Activated gamma-delta T cell (primary cell): ENCODE data around the gene PRKCI.
"Not testable (repeated sequence)": the region's sequence is repeated elsewhere in the genome, so short reads cannot be mapped to it uniquely, and the experiment has no call there.

Experiments
- DNase-seq: peaks from one replicate; lab custom pipeline; 2025; lab: John Stamatoyannopoulos, UW

The PRKCI gene

DNA sequence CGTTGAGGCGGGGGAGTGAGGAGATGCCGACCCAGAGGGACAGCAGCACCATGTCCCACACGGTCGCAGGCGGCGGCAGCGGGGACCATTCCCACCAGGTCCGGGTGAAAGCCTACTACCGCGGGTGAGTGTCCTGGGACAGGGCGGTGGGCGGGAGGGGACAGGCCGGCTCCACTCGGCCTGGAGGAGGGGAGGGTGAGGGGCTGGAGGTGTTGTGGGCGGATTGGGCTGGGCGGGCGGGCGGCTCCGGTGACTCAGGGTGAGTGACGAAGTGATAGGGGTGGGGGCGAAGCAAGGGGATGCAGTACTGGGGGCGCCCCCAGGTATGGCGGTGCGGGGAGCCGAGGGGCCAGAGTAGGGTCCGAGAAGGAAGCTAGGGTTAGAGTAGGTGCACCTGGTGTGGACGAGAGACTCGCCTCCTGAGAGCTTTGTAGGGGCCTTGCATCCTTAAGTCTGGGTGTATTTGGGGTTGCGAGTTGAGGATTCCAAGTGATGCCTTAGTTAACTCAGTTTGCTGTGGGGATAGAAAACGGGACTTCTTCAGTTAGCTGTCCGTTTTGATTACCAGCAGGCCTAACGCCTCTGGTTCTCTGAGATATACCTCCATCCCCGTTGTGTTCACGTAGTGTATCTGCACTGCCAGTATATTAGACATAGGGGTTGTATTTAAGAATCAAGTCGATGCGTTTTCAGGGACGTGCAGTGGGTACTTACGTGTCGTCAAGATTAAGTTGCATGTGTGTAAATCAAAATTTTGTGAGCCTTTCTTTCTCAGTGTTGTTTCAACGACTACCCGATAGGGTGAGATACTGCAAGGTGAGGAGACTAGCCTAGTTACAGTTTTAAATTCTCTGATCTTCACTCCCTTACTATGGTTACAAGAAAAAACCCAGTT, 670 bp downstream of the PRKCI start:
- no peak for DNase-seq

GRCh38 chr3:170225166-170225565, 2.9 kb downstream of the PRKCI start:
- DNase-seq: no peak

DNA sequence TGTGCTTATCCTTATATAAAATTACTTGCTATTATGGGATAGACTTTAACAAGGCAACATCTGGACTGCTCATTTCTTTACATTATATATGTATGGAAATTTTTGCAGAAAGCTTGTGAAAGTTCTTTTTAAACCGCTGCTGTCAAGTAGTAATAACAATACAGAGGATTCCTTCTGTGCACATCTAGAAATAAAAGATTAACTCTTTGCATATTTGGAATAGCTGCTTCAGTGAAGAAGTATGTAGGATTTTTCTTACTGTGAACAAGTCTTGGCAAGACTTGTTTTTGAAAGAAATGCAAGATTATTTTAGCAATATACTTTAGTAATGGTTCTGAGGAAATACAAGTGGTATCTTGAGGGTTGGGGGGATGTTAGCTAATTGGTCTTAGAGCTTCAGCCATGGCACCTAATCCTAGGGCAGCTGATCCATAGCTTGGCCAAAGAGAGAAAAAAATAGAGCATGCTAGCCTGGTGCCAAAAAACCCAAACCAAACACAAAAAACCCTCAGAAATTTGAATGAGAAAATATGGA, 4.3 kb downstream of the PRKCI start:
- DNase-seq: no peak

DNA sequence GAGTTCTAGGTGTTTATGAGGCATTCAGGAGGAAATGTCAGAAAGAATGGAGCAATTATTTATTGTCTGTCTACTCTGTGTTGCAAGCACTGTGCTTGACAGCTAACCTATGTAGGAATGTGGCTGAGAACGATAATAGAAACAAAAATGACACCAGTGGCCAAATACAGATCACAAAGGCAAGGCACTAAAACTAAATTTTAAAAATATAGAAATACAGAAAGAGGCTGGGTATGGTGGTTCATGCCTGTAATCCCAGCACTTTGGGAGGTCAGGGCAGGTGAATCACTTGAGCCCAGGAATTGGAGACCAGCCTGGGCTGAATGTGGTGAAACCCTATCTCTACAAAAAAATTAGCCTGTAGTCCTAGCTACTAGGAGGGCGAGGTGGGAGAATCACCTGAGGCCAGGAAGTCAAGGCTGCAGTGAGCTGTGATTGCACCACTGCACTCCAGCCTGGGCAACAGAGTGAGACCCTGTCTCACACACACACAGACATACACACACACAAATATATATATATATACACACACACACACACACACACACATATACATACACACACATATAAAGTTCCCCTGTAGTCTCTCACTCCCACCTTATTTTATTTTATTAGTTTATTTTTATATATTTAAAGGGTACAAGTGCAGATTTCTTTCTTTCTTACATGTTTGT, 6.0 kb downstream of the PRKCI start:
- no peak for DNase-seq

DNA sequence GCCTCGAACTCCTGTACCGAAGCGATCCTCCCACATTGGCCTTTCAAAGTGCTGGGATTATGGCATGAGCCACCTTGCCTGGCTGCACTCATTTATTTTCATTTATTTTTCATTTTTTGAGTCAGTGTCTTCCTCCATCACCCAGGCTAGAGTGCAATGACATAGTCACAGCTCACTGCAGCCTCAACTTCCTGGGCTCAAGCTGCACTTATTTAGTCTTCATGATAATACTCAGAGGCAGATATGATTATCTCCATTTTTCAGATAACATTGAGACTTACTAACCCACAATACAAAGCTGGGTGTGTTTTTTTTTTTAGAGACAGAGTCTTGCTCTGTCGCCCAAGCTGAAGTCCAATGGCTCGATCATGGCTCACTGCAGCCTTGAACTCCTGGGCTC, 10.0 kb downstream of the PRKCI start:
- no peak for DNase-seq

- DNase-seq: no peak
Measured at GRCh38 chr3:170233530-170233929, 11.3 kb downstream of the PRKCI start.

DNA sequence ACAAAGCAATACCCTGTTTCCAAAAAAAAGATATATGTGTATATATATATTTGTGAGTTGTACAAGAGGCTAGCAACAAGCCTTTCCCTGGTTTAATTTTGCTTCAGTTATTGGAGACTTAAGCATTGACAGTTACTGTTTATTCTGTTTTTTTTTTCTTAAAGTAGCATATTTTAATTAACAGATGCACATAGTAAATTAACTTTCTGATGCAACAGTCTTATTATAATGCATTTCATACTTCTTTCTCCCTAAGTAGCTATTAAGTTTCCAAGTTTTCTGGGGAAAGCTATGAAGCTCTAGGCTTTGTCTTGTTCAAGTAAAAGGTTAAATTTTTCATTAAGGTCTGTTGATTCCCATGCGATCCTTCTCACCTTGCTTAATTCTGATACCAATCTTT, 17.9 kb downstream of the PRKCI start:
- DNase-seq: no peak

- no peak for DNase-seq
Measured at GRCh38 chr3:170240671-170241070, 18.4 kb downstream of the PRKCI start.

GRCh38 chr3:170244576-170244975, 22.4 kb downstream of the PRKCI start:
- DNase-seq: no peak

- DNase-seq: no peak
Measured at GRCh38 chr3:170247875-170248274, 25.7 kb downstream of the PRKCI start.

DNA sequence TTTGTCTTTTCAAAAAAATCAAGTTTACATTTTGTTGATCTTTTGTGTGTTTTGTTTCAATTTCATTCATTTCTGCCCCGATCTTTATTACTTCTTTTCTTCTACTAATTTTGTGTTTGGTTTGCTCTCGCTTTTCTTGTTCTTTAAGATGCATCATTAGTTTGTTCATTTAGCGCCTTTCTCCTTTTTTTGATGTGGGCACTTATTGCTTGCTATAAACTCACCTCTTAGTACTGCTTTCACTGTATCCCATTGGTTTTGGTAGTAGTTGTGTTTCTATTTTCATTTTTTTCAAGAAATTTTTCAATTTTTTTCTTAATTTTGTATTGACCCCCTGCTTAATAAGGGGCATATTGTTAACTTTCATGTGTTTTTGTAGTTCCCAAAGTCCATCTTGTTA, 34.4 kb downstream of the PRKCI start:
- DNase-seq: no peak

- DNase-seq: no peak
Measured at GRCh38 chr3:170257145-170257544, 34.9 kb downstream of the PRKCI start.

DNA sequence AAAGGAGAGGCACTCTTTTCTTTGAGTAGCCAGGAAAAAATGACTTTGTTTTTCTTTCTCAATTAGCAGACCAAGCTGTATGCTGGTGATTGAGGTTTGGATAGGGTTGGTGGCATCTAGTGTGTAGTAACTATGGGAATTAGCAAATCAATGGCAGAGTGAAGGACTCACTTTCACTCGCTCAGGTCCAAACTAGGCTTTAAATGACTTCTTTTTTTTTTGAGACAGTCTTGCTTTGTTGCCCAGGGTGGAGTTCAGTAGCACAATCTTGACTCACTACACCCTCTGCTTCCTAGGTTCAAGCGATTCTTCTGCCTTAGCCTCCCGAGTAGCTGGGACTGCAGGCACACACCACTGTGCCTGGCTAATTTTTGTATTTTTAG, 35.9 kb downstream of the PRKCI start:
- no peak for DNase-seq

DNA sequence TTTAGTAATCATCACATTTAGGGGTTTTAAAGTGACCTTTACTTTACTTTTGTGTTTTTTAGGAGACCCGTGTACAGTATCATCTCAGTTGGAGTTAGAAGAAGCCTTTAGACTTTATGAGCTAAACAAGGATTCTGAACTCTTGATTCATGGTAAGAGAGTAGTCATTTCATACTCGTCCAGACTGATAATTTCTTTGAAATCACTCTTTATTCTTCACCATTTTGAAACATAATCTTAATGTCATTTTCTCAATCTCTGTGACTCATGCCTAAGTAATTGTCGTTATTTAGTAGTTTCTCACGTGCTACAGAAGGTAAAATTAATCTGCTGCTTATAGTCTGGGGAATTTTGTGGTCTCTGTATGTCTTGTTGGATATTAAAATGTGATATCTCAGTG, 37.7 kb downstream of the PRKCI start:
- no peak for DNase-seq

DNA sequence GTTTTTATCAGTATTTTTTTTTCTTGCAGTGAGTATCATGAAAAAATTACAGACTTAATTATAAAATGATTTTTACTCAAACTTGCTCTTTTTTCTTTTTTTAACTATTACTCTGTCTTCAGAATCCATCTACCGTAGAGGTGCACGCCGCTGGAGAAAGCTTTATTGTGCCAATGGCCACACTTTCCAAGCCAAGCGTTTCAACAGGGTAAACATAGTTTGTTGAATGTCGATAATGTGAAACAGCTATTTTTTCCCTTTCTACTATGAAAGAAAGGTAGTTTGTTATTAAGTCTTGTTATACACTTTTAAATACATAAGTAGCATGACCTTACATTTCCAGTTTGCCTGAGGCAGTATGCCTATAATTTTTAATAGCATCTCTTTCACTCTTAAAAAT, 45.6 kb downstream of the PRKCI start:
- DNase-seq: no peak

DNA sequence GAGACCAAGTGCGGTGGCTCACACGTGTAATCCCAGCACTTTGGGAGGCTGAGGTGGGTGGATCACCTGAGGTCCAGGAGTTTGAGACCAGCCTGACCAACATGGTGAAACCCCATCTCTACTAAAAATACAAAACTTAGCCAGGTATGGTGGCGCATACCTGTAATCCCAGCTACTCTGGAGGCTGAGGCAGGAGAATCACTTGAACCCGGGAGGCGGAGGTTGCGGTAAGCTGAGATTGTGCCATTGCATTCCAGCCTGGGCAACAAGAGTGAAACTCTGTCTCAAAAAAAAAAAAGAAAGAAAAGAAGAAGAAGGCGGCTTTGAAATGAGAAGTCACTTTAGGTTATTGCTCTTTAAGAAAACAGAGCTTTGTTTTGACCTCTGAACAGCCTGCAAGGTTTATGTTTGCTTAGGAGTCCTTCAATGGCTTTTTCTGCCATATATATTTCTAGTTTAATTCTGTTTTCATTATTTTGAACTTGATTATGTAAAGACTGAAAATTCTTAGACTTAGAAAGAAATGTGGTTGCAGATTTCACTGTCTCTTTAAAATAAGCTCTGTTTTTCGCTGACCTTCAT, 47.5 kb downstream of the PRKCI start:
- DNase-seq: not testable (repeated sequence)

DNA sequence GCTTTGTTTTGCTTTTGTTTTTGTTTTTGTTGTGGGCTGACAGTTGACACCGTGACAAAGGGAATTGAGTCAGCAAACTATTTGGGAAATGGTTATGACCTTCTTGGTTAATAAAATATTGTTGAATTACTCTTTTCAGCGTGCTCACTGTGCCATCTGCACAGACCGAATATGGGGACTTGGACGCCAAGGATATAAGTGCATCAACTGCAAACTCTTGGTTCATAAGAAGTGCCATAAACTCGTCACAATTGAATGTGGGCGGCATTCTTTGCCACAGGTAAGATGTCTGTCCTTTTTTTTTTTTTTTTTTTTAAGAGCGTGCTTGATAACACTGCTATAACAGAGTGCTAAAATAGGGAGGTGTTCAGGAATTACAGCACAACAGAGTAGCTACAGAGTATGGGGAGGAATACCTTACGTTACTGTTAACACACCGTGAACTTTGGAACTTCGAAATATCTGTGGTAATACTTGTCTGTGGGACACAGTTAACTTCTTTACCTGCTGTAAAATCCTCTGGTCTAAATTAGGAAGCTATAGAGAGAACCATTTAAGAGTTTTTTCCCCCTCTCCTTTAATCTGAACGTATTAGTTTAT, 48.2 kb downstream of the PRKCI start:
- DNase-seq: no peak

GRCh38 chr3:170274641-170275040, 52.4 kb downstream of the PRKCI start:
- DNase-seq: no peak

- no peak for DNase-seq
Measured at GRCh38 chr3:170275832-170276231, 53.6 kb downstream of the PRKCI start.

DNA sequence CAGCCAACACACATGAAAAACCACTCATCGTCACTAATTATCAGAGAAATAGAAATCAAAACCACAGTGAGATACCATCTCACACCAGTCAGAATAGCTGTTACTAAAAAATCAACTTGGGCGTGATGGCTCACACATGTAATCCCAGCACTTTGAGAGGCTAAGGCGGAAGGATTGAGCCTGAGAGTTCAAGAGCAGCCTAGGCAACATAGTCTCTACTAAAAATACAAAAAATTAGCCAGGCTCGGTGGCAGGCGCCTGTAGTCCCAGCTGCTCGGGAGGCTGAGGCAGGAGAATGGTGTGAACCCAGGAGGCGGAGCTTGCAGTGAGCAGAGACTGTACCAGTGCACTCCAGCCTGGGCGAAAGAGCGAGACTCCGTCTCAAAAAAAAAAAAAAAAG, 55.1 kb downstream of the PRKCI start:
- not testable (repeated sequence) for DNase-seq

DNA sequence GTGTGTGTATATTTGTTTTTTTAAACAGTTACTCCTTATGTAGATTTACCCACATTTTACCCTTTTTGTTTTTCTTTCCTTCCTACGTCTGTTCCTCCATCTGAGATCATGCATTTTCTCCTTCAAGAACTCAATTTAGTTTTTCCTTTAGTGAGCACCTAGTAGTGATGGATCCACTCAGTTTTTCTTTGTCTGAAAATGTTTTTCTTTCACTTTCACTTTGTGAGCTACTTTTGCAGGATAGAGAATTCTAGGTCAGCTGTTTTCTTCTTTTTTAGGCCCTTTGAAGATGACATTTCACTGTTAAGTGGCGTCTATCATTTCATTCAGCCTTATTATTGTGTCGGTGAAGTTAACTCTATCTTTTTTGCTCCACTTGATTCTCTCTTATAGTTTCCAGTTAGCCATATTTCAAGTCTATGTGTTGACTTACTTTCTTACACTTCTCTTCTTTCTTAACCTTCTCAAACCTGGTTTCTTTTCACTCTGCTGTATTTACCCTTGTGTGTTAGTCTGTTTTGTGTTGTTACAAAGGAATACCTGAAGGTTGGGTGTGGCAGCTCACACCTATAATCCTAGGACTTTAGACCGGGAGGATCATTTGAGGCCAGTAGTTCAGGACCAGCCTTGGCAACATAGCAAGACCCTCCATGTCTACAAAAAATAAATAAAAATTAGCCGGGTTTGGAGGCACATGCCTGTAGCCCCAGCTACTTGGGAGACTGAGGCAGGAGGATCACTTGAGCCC, 55.8 kb downstream of the PRKCI start:
- no peak for DNase-seq

DNA sequence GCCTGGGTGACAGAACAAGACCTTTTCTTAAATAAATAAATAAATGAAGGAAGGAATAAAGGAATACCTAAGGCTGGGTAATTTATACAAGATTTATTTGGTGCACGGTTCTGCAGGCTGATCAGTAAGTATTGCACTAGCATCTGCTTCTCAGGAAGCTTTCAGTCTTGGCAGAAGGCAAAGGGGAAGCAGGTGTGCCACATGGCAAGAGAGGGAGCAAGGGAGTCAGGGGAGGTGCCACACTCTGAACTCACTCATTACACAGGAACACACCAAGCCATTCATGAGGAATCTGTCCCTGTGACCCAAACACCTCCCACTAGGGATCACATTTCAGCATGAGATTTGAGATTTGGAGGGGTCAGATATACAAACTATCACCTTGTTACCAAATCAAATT, 56.4 kb downstream of the PRKCI start:
- no peak for DNase-seq
